Globus pallidus (tissue), 1 donor: ENCODE measurements around the gene SATB1.
"Not testable (repeated sequence)": the region's sequence is repeated elsewhere in the genome, so short reads cannot be mapped to it uniquely, and the experiment has no call there.

ENCODE experiments used
- DNase-seq: peaks from one replicate; pipeline ENCODE4 v3.0.0-alpha.2; 2015; ENCODE audit warnings: low spot score

The SATB1 gene

GRCh38 chr3:18424729-18425640, at the start of gene SATB1:
SATB1 (minus strand) TSS chr3:18425339; CDS start chr3:18420967, 4,372 bp downstream.
- DNase-seq = peak; percentile 73

GRCh38 chr3:18474202-18474601, 49.1 kb upstream of the SATB1 start:
- no peak for DNase-seq

- DNase-seq = no peak
Measured at GRCh38 chr3:18469775-18470174, 44.6 kb upstream of the SATB1 start.

- no peak for DNase-seq
Measured at GRCh38 chr3:18466136-18466535, 41.0 kb upstream of the SATB1 start.

- DNase-seq = no peak
Measured at GRCh38 chr3:18454766-18455165, 29.6 kb upstream of the SATB1 start.

GRCh38 chr3:18449618-18450017, 24.5 kb upstream of the SATB1 start:
- DNase-seq = not testable (repeated sequence)

GRCh38 chr3:18447720-18448119, 22.6 kb upstream of the SATB1 start:
- no peak for DNase-seq

GRCh38 chr3:18446149-18446825, 21.1 kb upstream of the SATB1 start:
- DNase-seq = no peak

GRCh38 chr3:18445401-18446148, 20.4 kb upstream of the SATB1 start:
- peak; percentile 17 for DNase-seq

- peak; percentile 47 for DNase-seq
Measured at GRCh38 chr3:18444595-18445400, 19.7 kb upstream of the SATB1 start.

- peak; percentile 3 for DNase-seq
Measured at GRCh38 chr3:18443665-18444594, 18.8 kb upstream of the SATB1 start.

GRCh38 chr3:18442756-18443664, 17.9 kb upstream of the SATB1 start:
- DNase-seq = no peak

- no peak for DNase-seq
Measured at GRCh38 chr3:18441551-18441950, 16.4 kb upstream of the SATB1 start.

GRCh38 chr3:18440066-18440722, 15.1 kb upstream of the SATB1 start:
- DNase-seq = no peak

GRCh38 chr3:18439281-18439680, 14.1 kb upstream of the SATB1 start:
- no peak for DNase-seq

- DNase-seq = no peak
Measured at GRCh38 chr3:18438586-18438985, 13.4 kb upstream of the SATB1 start.

GRCh38 chr3:18436213-18436612, 11.1 kb upstream of the SATB1 start:
- no peak for DNase-seq

- DNase-seq = no peak
Measured at GRCh38 chr3:18434711-18435110, 9.6 kb upstream of the SATB1 start.

GRCh38 chr3:18432752-18433151, 7.6 kb upstream of the SATB1 start:
- no peak for DNase-seq
